ENCODE results near the gene C4A. TPM values are rescaled to one million over a fixed set of nuclear protein-coding genes. Genes with fewer than 3 reads are reported as not detected.
A peak's percentile ranks its signal among the peaks of the same experiment; 100 is the strongest.
"Not testable (repeated sequence)": the region's sequence is repeated elsewhere in the genome, so short reads cannot be mapped to it uniquely, and the experiment has no call there.

The C4A gene
- total and polyA plus RNA-seq, 9 donors: 6.6 to 20.4 (median 15.4) TPM

- Histone ChIP-seq H3K4me3 (ENCODE audit: low read length) (no peak overlapping the region), H3K4me1 (ENCODE audit: control insufficient read depth, insufficient read depth, low read length) (peaks cover 30% of the 10 kb centered on the region), H3K27ac (ENCODE audit: low read length) (peak overlapping the region; percentile 63), H3K27me3 (ENCODE audit: control insufficient read depth, insufficient read depth, low read length) (no peaks in the 10 kb centered on the region), H3K36me3 (ENCODE audit: control insufficient read depth, insufficient read depth, low read length) (peaks cover 32% of the 10 kb centered on the region), H3K9me3 (replicated peaks; ENCODE audit: control insufficient read depth, low read depth, low read length) (no peaks in the 10 kb centered on the region)
- DNase-seq: peak; percentile 72
- 44% methylated on average over 42 of the region's 42 CpGs for WGBS (ENCODE audit: insufficient coverage)
These were observed 66.3 kb downstream of the C4A start for GRCh38 chr6:32047855-32048766.

- H3K9me3 ChIP-seq (replicated peaks; ENCODE audit: control insufficient read depth, low read depth, low read length); H3K27me3 ChIP-seq (ENCODE audit: control insufficient read depth, insufficient read depth, low read length); H3K4me3 ChIP-seq (ENCODE audit: low read length); DNase-seq: not testable (repeated sequence)
- peaks cover 30% of the 10 kb centered on the region for H3K4me1 ChIP-seq (ENCODE audit: control insufficient read depth, insufficient read depth, low read length)
- H3K27ac ChIP-seq (ENCODE audit: low read length): peak overlapping the region; percentile 29
- H3K36me3 ChIP-seq (ENCODE audit: control insufficient read depth, insufficient read depth, low read length): peaks cover 40% of the 10 kb centered on the region
- WGBS (ENCODE audit: insufficient coverage): 94% methylated on average over 13 of the region's 21 CpGs
These were observed 67.3 kb downstream of the C4A start for GRCh38 chr6:32049149-32049548.

- Histone ChIP-seq H3K36me3 (ENCODE audit: control insufficient read depth, insufficient read depth, low read length) (peaks cover 44% of the 10 kb centered on the region), H3K4me1 (ENCODE audit: control insufficient read depth, insufficient read depth, low read length) (peaks cover 30% of the 10 kb centered on the region)
- H3K27me3 ChIP-seq (ENCODE audit: control insufficient read depth, insufficient read depth, low read length); H3K27ac ChIP-seq (ENCODE audit: low read length); H3K4me3 ChIP-seq (ENCODE audit: low read length); H3K9me3 ChIP-seq (replicated peaks; ENCODE audit: control insufficient read depth, low read depth, low read length): not testable (repeated sequence)
- 33% methylated on average over 1 of the region's 11 CpGs for WGBS (ENCODE audit: insufficient coverage)
- peak; percentile 5 for DNase-seq
These were observed 67.9 kb downstream of the C4A start for GRCh38 chr6:32049736-32050135.

GRCh38 chr6:32050562-32050961 lies 68.7 kb downstream of the C4A start:
- Histone ChIP-seq H3K36me3 (ENCODE audit: control insufficient read depth, insufficient read depth, low read length) (peaks cover 51% of the 10 kb centered on the region), H3K27ac (ENCODE audit: low read length) (no peak overlapping the region), H3K4me3 (ENCODE audit: low read length) (no peak overlapping the region), H3K27me3 (ENCODE audit: control insufficient read depth, insufficient read depth, low read length) (no peaks in the 10 kb centered on the region), H3K9me3 (replicated peaks; ENCODE audit: control insufficient read depth, low read depth, low read length) (no peaks in the 10 kb centered on the region), H3K4me1 (ENCODE audit: control insufficient read depth, insufficient read depth, low read length) (peaks cover 30% of the 10 kb centered on the region)
- peak; percentile 3 for DNase-seq
- WGBS (ENCODE audit: insufficient coverage): 54% methylated on average over 5 of the region's 5 CpGs

Other genes starting within 250 kb of the C4A start
Only the 30 nearest of the 32 such genes appear.
- 2.7 TPM for gene SAPCD1, start 219.4 kb upstream of the C4A start, total RNA-seq
- gene SAPCD1, start 219.4 kb upstream of the C4A start, polyA plus RNA-seq (ENCODE audit: insufficient read depth in 1 of 8, insufficient read length in 8 of 8, low replicate concordance in 1 of 8): 1 to 10 TPM; 1.4 to 6.3 (median 2.9) TPM
- 1.2 TPM for gene VWA7, start 204.7 kb upstream of the C4A start, total RNA-seq
- gene VWA7, start 204.7 kb upstream of the C4A start, polyA plus RNA-seq (ENCODE audit: insufficient read depth in 1 of 8, insufficient read length in 8 of 8, low replicate concordance in 1 of 8): 1 to 10 TPM in 7 of 8 donors, under 1 TPM in 1; 0.71 to 2.1 (median 1.6) TPM
- 21.9 TPM for gene VARS1, start 186.3 kb upstream of the C4A start, total RNA-seq
- gene VARS1, start 186.3 kb upstream of the C4A start, polyA plus RNA-seq (ENCODE audit: insufficient read depth in 1 of 8, insufficient read length in 8 of 8, low replicate concordance in 1 of 8): 10 to 100 TPM; 35.1 to 63.0 (median 51.2) TPM
- 42.0 TPM for gene LSM2, start 175.1 kb upstream of the C4A start, total RNA-seq
- gene LSM2, start 175.1 kb upstream of the C4A start, polyA plus RNA-seq (ENCODE audit: insufficient read depth in 1 of 8, insufficient read length in 8 of 8, low replicate concordance in 1 of 8): 10 to 100 TPM; 41.3 to 64.3 (median 56.8) TPM
- 2.3 TPM for gene HSPA1L, start 166.8 kb upstream of the C4A start, total RNA-seq
- gene HSPA1L, start 166.8 kb upstream of the C4A start, polyA plus RNA-seq (ENCODE audit: insufficient read depth in 1 of 8, insufficient read length in 8 of 8, low replicate concordance in 1 of 8): 1 to 10 TPM; 2.9 to 4.1 (median 3.6) TPM
- gene HSPA1A, start 166.5 kb upstream of the C4A start, total RNA-seq: 76.7 TPM
- 10 to 100 TPM; 57.3 to 94.7 (median 82.0) TPM for gene HSPA1A, start 166.5 kb upstream of the C4A start, polyA plus RNA-seq (ENCODE audit: insufficient read depth in 1 of 8, insufficient read length in 8 of 8, low replicate concordance in 1 of 8)
- gene HSPA1B, start 154.3 kb upstream of the C4A start, total RNA-seq: 56.2 TPM
- gene HSPA1B, start 154.3 kb upstream of the C4A start, polyA plus RNA-seq (ENCODE audit: insufficient read depth in 1 of 8, insufficient read length in 8 of 8, low replicate concordance in 1 of 8): 100 to 1,000 TPM in 1 of 8 donors, 10 to 100 TPM in 7; 42.7 to 101 (median 63.5) TPM
- 27.1 TPM for gene NEU1, start 119.2 kb upstream of the C4A start, total RNA-seq
- gene NEU1, start 119.2 kb upstream of the C4A start, polyA plus RNA-seq (ENCODE audit: insufficient read depth in 1 of 8, insufficient read length in 8 of 8, low replicate concordance in 1 of 8): 10 to 100 TPM; 14.5 to 24.5 (median 18.1) TPM
- 0.18 TPM for gene SLC44A4, start 103.1 kb upstream of the C4A start, total RNA-seq
- 1 to 10 TPM in 2 of 8 donors, under 1 TPM in 6; 0.12 to 8.9 (median 0.37) TPM for gene SLC44A4, start 103.1 kb upstream of the C4A start, polyA plus RNA-seq (ENCODE audit: insufficient read depth in 1 of 8, insufficient read length in 8 of 8, low replicate concordance in 1 of 8)
- 28.3 TPM for gene EHMT2, start 84.4 kb upstream of the C4A start, total RNA-seq
- gene EHMT2, start 84.4 kb upstream of the C4A start, polyA plus RNA-seq (ENCODE audit: insufficient read depth in 1 of 8, insufficient read length in 8 of 8, low replicate concordance in 1 of 8): 10 to 100 TPM; 30.7 to 43.8 (median 33.8) TPM
- gene ZBTB12, start 80.0 kb upstream of the C4A start, total RNA-seq: 2.7 TPM
- 10 to 100 TPM in 7 of 8 donors, 1 to 10 TPM in 1; 9.2 to 15.3 (median 14.0) TPM for gene ZBTB12, start 80.0 kb upstream of the C4A start, polyA plus RNA-seq (ENCODE audit: insufficient read depth in 1 of 8, insufficient read length in 8 of 8, low replicate concordance in 1 of 8)
- 3.7 TPM for gene C2, start 54.3 kb upstream of the C4A start, total RNA-seq
- gene C2, start 54.3 kb upstream of the C4A start, polyA plus RNA-seq (ENCODE audit: insufficient read depth in 1 of 8, insufficient read length in 8 of 8, low replicate concordance in 1 of 8): 1 to 10 TPM; 3.3 to 9.5 (median 5.0) TPM
- 1.6 TPM for gene CFB, start 36.0 kb upstream of the C4A start, total RNA-seq
- gene CFB, start 36.0 kb upstream of the C4A start, polyA plus RNA-seq (ENCODE audit: insufficient read depth in 1 of 8, insufficient read length in 8 of 8, low replicate concordance in 1 of 8): 1 to 10 TPM; 1.0 to 4.8 (median 2.0) TPM
- gene NELFE, start 23.1 kb upstream of the C4A start, total RNA-seq: 48.9 TPM
- gene NELFE, start 23.1 kb upstream of the C4A start, polyA plus RNA-seq (ENCODE audit: insufficient read depth in 1 of 8, insufficient read length in 8 of 8, low replicate concordance in 1 of 8): 10 to 100 TPM; 64.7 to 72.6 (median 69.2) TPM
- gene SKIC2, start 22.9 kb upstream of the C4A start, total RNA-seq: 21.8 TPM
- gene SKIC2, start 22.9 kb upstream of the C4A start, polyA plus RNA-seq (ENCODE audit: insufficient read depth in 1 of 8, insufficient read length in 8 of 8, low replicate concordance in 1 of 8): 10 to 100 TPM; 27.0 to 34.1 (median 30.8) TPM
- 10.7 TPM for gene DXO, start 9.9 kb upstream of the C4A start, total RNA-seq
- 10 to 100 TPM; 16.0 to 22.2 (median 17.4) TPM for gene DXO, start 9.9 kb upstream of the C4A start, polyA plus RNA-seq (ENCODE audit: insufficient read depth in 1 of 8, insufficient read length in 8 of 8, low replicate concordance in 1 of 8)
- gene C4B, start 32.7 kb downstream of the C4A start, total RNA-seq: 15.6 TPM
- 10 to 100 TPM in 7 of 8 donors, 1 to 10 TPM in 1; 9.5 to 32.1 (median 24.1) TPM for gene C4B, start 32.7 kb downstream of the C4A start, polyA plus RNA-seq (ENCODE audit: insufficient read depth in 1 of 8, insufficient read length in 8 of 8, low replicate concordance in 1 of 8)
- 0.04 TPM for gene CYP21A2, start 56.4 kb downstream of the C4A start, total RNA-seq
- 1 to 10 TPM in 3 of 8 donors, under 1 TPM in 5; 0.20 to 1.9 (median 0.62) TPM for gene CYP21A2, start 56.4 kb downstream of the C4A start, polyA plus RNA-seq (ENCODE audit: insufficient read depth in 1 of 8, insufficient read length in 8 of 8, low replicate concordance in 1 of 8)
- gene TNXB, start 127.3 kb downstream of the C4A start, total RNA-seq: 108 TPM
- 100 to 1,000 TPM in 7 of 8 donors, 10 to 100 TPM in 1; 100.0 to 207 (median 127) TPM for gene TNXB, start 127.3 kb downstream of the C4A start, polyA plus RNA-seq (ENCODE audit: insufficient read depth in 1 of 8, insufficient read length in 8 of 8, low replicate concordance in 1 of 8)
- gene ATF6B, start 146.2 kb downstream of the C4A start, total RNA-seq: 11.7 TPM
- 10 to 100 TPM; 38.3 to 53.3 (median 46.7) TPM for gene ATF6B, start 146.2 kb downstream of the C4A start, polyA plus RNA-seq (ENCODE audit: insufficient read depth in 1 of 8, insufficient read length in 8 of 8, low replicate concordance in 1 of 8)
- 4.5 TPM for gene FKBPL, start 148.2 kb downstream of the C4A start, total RNA-seq
- gene FKBPL, start 148.2 kb downstream of the C4A start, polyA plus RNA-seq (ENCODE audit: insufficient read depth in 1 of 8, insufficient read length in 8 of 8, low replicate concordance in 1 of 8): 1 to 10 TPM; 4.0 to 6.0 (median 4.4) TPM
- gene PRRT1, start 169.9 kb downstream of the C4A start, total RNA-seq: 0.18 TPM
- gene PRRT1, start 169.9 kb downstream of the C4A start, polyA plus RNA-seq (ENCODE audit: insufficient read depth in 1 of 8, insufficient read length in 8 of 8, low replicate concordance in 1 of 8): 1 to 10 TPM in 7 of 8 donors, under 1 TPM in 1; 0.71 to 2.3 (median 1.2) TPM
- gene PPT2, start 172.1 kb downstream of the C4A start, total RNA-seq: 15.3 TPM
- 10 to 100 TPM; 23.7 to 35.7 (median 31.6) TPM for gene PPT2, start 172.1 kb downstream of the C4A start, polyA plus RNA-seq (ENCODE audit: insufficient read depth in 1 of 8, insufficient read length in 8 of 8, low replicate concordance in 1 of 8)
- 28.9 TPM for gene EGFL8, start 182.5 kb downstream of the C4A start, total RNA-seq
- gene EGFL8, start 182.5 kb downstream of the C4A start, polyA plus RNA-seq (ENCODE audit: insufficient read depth in 1 of 8, insufficient read length in 8 of 8, low replicate concordance in 1 of 8): 10 to 100 TPM; 22.9 to 43.4 (median 27.7) TPM
- 32.3 TPM for gene AGPAT1, start 194.0 kb downstream of the C4A start, total RNA-seq
- 10 to 100 TPM; 55.4 to 71.7 (median 61.8) TPM for gene AGPAT1, start 194.0 kb downstream of the C4A start, polyA plus RNA-seq (ENCODE audit: insufficient read depth in 1 of 8, insufficient read length in 8 of 8, low replicate concordance in 1 of 8)
- gene RNF5, start 196.3 kb downstream of the C4A start, total RNA-seq: 41.5 TPM
- 10 to 100 TPM; 46.9 to 57.5 (median 52.8) TPM for gene RNF5, start 196.3 kb downstream of the C4A start, polyA plus RNA-seq (ENCODE audit: insufficient read depth in 1 of 8, insufficient read length in 8 of 8, low replicate concordance in 1 of 8)
- 3.7 TPM for gene AGER, start 202.2 kb downstream of the C4A start, total RNA-seq
- 10 to 100 TPM in 5 of 8 donors, 1 to 10 TPM in 3; 6.1 to 17.1 (median 10.9) TPM for gene AGER, start 202.2 kb downstream of the C4A start, polyA plus RNA-seq (ENCODE audit: insufficient read depth in 1 of 8, insufficient read length in 8 of 8, low replicate concordance in 1 of 8)
- 31.3 TPM for gene PBX2, start 208.1 kb downstream of the C4A start, total RNA-seq
- gene PBX2, start 208.1 kb downstream of the C4A start, polyA plus RNA-seq (ENCODE audit: insufficient read depth in 1 of 8, insufficient read length in 8 of 8, low replicate concordance in 1 of 8): 100 to 1,000 TPM in 7 of 8 donors, 10 to 100 TPM in 1; 91.7 to 123 (median 113) TPM
- 4.3 TPM for gene GPSM3, start 210.6 kb downstream of the C4A start, total RNA-seq
- gene GPSM3, start 210.6 kb downstream of the C4A start, polyA plus RNA-seq (ENCODE audit: insufficient read depth in 1 of 8, insufficient read length in 8 of 8, low replicate concordance in 1 of 8): 1 to 10 TPM; 6.1 to 9.8 (median 7.7) TPM
- 14.0 TPM for gene NOTCH4, start 242.0 kb downstream of the C4A start, total RNA-seq
- 10 to 100 TPM; 15.9 to 30.4 (median 23.2) TPM for gene NOTCH4, start 242.0 kb downstream of the C4A start, polyA plus RNA-seq (ENCODE audit: insufficient read depth in 1 of 8, insufficient read length in 8 of 8, low replicate concordance in 1 of 8)

All from muscle of leg (tissue), 11 donors.